HG03520 (cell line): ENCODE measurements around the gene MBNL1.

Experiments used
- ATAC-seq: cut with Tn5 transposase; IDR thresholded peaks from one replicate; pipeline ENCODE4 v1.9.1; 2021; ENCODE audit warnings: mild to moderate bottlenecking, moderate library complexity; ENCODE audit not compliant: unreplicated experiment

The MBNL1 gene

DNA sequence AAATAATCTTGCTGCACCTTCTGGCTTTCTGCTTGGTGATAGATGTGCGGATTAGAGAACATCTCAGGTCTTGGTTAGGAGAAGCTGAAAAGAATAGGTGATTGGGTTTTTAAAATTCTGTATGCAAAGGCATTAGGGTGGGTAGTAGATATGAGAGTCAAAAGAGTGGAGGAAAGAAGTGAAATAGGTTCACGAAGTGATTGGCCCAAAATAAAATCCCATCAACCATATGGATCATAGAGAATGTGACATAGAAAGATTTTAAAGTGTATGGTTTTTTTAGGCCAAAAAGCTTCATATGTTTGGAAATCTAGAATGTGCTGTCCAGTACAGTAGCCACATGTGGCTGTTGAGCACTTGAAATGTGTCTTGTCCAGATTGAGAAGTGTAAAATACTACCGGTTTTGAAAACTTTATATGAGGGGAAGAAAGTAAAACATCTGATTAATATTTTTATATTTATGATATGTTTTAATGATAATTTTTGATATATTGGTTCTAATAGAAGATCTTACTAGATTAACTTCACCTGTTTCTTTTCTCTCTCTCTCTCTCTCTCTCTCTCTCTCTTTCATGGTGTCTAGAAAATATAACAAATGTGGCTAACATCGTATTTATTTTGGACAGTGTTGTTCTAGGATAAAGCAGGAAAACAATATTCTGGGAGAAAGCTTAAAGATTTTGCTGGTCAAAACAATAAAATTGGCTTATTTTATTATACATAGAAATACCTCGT, 2.9 kb downstream of the MBNL1 start:
- no peak for ATAC-seq

DNA sequence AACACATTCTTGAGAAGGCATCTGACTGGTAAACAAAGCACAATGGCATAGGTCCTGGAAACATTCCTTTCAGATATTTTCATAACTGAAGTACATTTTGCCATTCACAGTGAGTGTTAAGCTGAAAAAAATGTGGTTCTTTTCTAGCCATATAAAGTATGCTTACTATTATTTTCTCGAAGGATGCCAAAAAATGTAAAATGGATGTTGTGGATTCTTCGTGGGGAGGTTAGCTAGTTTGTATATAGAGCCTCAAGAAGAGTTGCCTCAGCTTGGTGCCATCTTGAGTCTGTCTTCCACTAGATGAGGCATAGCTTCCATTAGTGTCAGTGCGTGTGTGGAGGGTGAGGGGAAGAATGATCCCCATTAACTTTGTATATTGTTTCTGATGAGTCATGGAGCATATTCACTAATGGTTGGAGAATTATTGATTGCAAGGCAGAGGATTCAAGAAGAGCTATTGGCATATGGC, 4.1 kb downstream of the MBNL1 start:
- no peak for ATAC-seq

DNA sequence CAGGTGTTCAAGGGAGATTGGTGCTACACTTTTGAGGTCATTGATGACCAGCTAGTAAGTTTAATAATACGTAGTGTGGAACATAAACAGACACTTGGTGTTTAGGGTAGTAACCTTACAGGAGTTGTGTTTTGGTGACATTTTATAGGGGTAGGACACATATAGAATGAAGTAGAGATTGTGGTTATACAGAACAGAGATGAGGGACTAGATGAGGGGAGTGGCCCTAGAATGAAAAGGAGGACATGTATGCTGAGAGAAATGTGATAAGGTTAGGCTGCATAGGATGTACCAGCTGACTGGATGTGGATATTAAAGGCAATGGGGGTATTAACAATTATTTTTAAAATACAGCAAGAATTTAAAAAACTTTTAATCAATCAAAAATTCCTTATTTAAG, 8.0 kb downstream of the MBNL1 start:
- ATAC-seq: no peak

DNA sequence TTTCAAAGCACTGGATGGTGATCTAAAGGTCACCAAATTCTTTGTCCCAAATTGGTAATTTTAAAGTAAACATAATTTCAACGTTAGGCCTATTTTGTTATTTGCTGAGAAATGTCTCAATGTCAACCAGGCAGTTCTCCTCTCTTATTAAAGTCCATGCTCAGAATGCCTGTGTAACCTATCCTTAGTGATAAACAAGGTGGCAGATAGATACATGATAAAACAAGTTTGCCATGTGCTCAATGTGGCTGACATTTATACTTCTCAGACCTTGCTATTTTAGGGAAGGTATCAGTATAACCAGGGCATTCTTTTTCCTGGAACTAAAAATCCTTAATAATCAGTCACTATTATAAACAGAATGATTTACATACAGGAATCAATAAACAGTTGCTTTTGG, 8.5 kb downstream of the MBNL1 start:
- no peak for ATAC-seq

DNA sequence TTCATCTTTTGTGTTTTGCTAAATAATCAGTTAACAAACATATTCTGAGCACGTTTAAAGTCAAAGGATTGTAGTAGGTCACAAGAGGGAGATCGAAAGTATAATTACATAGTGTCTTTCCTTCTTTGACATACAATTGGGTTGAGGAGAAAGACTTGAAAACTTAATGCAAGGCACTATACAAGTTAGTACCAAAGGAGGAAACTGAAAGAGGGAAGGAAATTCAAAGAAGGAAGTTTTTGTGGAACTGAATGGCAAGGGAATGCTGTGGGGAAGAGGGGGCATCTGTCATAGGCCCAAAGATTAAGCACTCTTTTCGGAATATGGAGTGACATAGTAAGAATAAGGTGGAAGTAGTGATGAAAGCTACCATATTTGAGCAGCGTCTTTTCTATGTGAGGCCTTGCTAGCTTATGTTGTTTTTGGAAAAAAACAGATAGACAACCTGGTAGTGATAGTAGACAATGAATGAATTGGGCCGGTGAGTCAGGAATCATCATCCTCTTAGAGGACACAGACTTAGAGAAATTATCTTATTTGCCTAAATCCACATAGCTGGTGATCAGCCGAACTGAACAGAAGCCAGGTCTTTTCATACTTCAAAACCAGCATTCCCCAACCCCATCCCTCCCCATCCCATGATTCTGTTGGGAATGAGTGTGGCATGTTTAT, 10.2 kb downstream of the MBNL1 start:
- no peak for ATAC-seq

DNA sequence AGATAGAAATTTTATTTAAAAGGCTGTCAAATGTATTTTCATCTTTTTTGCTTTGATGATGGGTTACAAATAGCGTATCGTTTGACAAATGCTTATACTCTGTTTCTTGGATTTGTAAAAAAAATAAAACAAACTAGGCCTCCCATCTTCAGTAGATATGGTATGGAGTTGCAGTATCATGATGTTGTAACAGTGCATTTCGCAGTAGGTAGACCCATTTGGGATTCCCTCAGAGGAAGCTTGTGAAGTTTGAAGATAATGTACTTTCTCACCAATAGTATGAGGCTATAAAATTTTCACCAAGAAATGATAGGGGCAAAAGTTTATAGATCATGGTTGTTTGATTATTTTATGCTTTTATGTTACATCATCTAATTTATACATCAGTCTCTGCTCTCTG, 10.8 kb downstream of the MBNL1 start:
- no peak for ATAC-seq

DNA sequence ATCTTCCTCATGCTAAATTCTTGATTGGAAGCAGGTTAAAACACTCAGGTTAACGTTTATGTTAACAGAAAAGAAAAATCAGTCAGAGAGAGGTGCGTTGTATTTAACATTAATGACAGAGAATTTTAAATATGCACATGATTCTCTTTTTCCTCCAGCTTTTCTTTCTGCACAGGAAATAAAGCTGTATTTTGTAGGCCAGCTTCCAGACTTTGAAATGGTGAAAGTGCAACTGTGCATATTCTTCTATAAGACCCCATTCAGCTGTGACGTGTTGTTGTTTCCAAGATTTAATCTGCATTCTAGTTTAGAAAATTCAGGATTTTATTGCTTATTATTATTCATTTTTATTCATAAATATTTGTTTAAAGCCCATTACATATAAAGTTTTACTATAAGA, 11.8 kb downstream of the MBNL1 start:
- ATAC-seq: no peak

DNA sequence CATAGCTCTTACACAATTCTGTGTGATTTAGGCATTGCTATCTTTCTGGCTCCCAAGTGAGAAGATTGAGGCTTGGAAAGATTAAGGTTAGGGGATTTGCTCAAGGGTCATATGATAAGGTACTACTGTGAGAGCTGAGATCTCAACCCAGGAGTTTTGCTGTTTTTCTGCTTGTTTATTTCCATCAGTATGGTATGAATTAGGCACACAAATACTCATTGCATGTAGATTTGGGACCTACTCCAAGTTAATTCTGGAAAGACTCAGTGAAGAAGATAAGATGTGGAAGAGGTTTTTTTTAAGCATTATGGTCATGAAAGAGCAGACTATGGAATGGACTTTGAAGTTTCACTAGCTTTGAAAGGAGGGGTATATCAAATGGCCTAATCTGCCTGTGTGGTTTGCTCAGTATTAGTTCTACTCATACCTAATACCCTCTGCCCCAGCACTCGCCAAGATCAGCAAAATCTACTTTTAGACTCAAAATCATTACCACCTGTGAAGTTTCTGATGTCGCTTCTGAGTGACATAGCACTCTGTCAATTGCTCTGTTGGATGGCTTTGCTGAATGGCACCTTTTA, 12.5 kb downstream of the MBNL1 start:
- ATAC-seq: peak; percentile 79

DNA sequence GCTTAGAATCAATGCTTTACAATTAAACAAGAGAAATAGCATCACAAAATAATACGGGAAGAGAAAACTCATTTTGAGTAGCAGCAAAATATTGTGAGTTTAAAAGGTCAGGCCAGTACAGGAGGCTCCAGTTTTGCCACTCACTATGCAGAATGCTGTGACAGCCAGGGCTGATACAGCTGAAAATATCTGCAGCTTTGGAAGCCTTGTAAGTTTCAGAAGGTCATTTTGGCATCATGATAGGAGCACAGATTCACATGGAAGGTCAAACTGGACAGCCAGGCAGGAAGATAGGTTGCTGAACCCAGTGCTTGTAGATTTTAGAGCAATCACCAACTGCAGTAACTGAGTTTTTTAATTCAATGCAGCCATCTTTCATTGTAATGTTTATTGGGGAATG, 14.1 kb downstream of the MBNL1 start:
- no peak for ATAC-seq

DNA sequence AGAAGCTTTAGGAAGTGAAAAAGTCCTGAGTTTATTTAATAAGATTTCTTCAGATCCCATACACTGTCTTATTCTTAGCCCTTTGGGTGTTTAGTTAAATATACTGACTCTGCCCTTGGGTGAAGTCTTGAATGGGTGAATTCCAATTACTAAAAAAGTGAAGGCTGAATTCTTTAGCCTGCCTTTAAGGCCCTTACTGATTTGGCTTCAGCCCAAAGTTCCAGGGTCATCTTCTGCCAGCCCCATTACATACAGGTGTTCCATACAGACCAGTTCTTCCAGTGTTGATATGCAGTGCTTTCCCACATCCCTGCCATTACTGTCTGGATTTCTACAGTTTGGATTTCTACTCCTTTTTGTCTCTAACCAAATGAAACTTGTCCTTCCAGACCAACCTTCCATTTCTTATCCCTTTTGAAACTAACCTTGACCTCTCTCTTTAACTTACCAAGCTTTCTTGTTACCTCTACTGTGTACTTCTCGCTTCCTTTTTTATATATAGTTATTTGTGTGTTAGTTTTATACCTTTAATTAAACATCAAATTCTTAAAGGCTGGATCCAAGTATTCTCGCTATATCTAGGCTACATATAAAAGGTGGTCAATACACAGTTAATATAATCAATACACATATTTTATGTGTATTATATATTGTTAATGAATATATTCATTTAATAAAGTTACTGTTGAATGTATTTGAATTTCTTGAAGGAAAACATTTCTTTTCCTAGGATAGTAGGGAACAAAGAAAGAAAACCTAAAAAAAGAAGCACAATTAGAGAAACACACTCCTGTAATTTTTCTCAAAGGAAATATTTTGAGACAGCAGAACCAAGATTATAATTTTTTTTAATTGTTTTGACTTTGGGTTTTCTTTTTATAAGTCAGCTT, 15.0 kb downstream of the MBNL1 start:
- ATAC-seq: no peak

DNA sequence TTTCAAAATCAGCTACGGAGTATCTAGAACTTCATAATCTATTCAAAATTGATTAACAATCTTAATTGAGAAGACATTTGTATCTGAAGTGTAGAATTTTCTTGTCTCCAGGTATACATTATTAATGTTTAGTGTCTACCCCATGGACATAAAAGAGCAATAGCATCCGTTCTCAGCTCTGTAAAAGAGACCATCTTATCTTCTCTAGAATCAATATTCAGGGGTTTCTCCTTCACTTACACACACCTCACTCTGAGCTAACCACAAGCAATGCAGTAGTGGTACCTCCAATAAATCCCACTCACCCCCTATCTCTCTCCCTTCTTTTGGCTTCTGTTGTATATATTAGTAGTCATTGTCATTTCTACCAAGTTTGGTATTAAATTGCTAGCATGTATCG, 16.2 kb downstream of the MBNL1 start:
- ATAC-seq: no peak

DNA sequence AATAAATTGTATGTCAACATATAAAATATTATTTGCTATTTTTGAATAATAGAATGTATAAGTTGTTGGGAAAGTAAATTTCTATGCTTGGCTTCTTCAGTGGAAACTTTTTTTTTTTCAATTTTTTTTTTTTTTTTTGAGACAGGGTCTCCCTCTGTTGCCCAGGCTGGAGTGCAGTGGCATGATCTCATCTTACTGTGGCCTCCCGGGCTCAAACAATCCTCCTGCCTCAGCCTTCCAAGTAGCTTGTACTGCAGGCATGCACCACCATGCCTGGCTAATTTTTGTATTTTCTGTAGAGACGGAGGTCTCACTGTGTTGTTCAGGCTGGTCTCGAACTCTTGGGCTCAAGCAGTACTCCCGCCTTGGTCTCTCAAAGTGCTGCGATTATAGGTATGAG, 16.8 kb downstream of the MBNL1 start:
- ATAC-seq: no peak

DNA sequence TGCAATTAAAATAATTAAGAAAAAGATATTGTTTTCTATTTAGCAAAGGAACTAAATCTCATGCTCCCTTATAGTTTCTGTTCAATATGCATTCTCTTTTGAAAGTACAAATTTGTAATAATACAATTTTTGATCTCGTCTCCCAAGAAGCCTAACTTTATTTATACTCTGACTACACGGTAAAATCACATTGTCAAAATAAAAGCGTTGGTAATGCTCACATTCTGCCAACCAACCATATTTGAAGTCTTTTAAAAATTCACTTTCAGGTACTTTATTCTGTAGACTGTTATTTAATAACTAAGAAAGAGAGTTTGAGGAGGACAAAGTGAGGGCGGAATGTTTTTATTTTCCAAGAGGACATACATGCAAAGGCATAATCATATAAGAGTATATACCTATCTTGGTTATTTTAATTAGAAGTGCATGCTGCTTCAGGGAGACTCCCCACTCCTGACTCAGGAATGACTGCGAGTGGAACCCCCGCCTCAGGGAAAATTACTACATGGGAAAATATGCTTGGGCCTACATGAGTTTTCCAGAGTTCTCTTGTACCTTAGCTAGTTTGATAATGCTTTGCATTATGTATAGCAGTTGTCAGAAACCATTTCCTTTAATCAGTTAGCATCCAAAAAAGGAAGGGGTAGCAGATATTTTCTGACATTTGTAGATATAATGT, 19.3 kb downstream of the MBNL1 start:
- no peak for ATAC-seq

DNA sequence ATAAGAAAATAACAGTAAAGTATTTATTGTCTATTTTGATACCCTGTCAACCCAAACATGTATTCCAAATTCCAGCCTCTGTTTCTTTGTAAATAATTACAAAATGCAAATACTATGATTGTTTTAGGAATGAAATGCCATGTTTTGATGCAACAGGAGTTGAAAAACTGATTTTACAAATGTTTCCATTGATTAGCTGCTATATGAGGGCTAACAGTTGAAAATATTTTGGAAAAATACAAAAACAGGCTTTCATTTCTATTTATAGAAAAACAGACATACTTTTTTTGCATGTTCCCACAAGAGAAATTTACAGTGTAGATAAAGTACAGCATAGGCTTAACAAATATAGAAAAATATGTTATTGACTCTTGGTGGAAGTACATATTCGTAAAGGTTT, 20.0 kb downstream of the MBNL1 start:
- ATAC-seq: no peak

DNA sequence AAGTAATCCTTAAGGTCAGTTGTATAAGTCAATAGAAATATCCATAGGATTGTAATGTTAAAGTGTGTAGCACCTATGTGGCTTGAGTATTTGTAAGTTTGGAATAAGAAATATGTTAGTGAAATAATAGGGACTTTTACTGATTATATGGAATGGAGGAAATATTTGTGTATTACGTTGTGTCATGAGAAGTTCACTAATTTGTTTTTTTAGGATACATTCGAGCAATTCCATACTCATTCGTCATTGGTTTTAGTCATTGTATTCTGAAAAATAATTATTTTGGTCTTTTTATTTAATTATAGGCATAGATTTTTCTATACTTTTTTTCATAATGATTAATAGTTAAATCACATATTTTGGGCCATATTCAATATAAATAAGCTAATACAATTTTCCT, 21.0 kb downstream of the MBNL1 start:
- no peak for ATAC-seq

DNA sequence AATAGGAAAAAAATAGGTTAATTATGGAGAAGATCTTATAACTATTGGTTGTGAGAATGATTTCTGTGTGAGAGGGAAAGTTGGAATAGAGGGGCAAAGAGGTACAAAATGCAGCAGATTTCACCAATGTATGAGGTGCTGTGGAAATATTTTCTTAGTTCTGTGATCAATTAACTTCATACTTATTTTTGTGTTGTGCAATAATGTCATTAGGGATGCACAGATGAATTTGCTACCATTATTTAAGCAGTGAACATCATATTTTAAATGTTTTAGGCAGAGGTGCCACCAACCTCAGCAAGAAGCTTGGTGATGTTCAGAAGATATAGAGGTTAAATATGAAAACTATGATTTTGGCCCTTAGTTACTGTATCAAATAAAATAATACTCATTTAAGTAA, 21.6 kb downstream of the MBNL1 start:
- ATAC-seq: no peak

DNA sequence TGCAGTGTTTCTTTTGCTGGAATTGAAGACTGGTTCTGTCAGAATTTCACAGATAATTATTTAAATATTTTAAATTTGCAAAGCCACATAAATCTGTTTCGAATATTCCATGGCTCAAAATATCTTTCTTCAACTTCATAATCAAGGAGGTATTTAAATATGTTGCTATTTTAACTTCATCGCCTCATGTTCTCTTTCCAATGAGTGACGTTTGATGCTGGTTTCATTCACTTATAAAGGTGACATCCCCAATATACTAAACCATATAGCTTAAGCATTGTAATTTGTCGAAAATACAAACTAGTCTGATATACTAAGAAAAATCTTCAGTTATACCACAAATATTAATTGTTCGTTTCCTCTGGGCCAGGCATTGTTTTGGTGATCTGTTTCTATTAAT, 22.5 kb downstream of the MBNL1 start:
- no peak for ATAC-seq

DNA sequence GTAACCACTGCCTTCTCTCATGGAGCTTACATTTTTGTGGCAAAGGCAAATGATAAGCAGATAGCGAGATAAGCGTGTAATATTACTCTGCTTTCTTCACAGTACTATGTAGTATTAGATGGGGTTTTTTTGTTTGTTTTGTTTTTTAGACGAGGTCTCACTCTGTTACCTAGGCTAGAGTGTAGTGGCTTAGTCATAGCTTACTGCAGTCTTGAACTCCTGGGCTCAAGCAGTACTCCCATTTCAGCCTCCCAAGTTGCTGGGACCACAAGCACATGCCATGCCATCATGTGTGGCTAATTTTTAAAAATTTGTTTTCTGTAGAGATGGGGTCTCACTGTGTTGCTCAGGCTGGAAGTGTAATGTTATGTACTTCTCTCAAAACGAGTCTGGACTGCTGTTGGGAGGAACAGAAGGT, 22.9 kb downstream of the MBNL1 start:
- no peak for ATAC-seq

DNA sequence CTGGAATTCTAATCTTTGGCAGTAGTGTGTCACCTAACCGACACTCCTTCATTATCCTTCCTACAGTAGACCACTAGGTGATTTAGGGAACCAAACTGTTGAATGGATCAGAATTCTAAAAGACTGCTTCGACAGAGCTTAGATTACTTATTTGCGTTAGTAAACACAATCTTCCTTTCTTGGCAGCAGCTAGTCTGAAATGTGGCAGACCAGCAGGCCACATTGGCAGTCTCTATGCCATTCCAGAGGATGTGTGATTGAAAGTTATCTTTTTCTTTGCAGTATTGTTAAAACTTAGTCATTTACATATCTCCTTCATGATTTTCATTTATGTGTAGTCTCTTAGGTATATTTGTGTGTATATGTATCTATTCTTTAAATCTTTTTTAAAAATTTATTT, 23.6 kb downstream of the MBNL1 start:
- ATAC-seq: no peak

DNA sequence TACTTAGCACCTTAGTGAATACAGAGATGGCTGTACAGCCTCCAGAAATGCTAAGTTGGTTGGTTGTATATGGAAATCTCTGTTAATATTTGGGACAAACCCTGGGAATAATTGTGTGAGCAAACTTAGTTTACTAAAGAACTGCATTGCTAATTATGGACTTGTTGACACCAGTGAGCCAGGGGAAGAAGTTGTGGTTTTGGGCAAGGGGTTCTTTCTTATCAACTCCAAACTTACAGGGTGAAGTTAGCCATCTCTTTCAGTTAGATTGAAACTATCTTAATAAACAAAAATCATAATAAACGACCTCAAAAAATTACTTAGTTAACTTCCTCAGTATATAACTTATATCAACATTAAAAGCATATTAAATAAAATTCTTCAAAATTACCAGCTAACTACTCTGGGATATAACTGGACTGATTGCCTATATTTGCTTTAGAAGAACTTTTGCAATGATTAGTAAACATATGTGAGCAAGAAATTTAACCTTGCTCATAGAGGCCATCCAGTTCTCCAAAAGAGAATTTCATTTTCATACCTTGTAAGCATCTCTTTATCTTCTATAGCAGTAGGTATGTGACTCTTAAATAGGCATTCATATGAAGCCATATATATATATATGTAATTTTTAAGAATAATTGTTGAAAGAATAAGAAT, 24.7 kb downstream of the MBNL1 start:
- ATAC-seq: no peak
